Parathyroid adenoma (tissue), 2 donors: ENCODE data around the gene SRGAP3.

Experiments
- H2AFZ ChIP-seq: fragments of 300-600 bp; sonication (generic); one replicate; pipeline ENCODE4 v1.7.0; 2017; ENCODE audit warnings: antibody characterized with exemption, mild to moderate bottlenecking
- H3K27ac ChIP-seq: fragments of 300-600 bp; sonication (generic); one replicate; pipeline ENCODE4 v1.7.0; 2017
- H3K27me3 ChIP-seq: fragments of 300-600 bp; sonication (generic); one replicate; pipeline ENCODE4 v1.7.0; 2017; ENCODE audit warnings: low read length; ENCODE audit not compliant: control insufficient read depth, insufficient read depth
- H3K36me3 ChIP-seq: fragments of 300-600 bp; sonication (generic); one replicate; pipeline ENCODE4 v1.7.0; 2017; ENCODE audit warnings: low read length; ENCODE audit not compliant: control insufficient read depth, insufficient read depth
- H3K4me1 ChIP-seq: fragments of 300-600 bp; sonication (generic); one replicate; pipeline ENCODE4 v1.7.0; 2017; ENCODE audit warnings: control low read depth
- H3K4me2 ChIP-seq: fragments of 300-600 bp; sonication (generic); one replicate; pipeline ENCODE4 v1.7.0; 2017; ENCODE audit warnings: low read length
- H3K4me3 ChIP-seq: fragments of 300-600 bp; sonication (generic); one replicate; pipeline ENCODE4 v1.7.0; 2017; ENCODE audit warnings: low read depth, low read length
- H3K79me2 ChIP-seq: fragments of 300-600 bp; sonication (generic); one replicate; pipeline ENCODE4 v1.7.0; 2017; ENCODE audit warnings: control low read depth
- H3K9ac ChIP-seq: fragments of 300-600 bp; sonication (generic); one replicate; pipeline ENCODE4 v1.7.0; 2017; ENCODE audit warnings: mild to moderate bottlenecking
- H3K9me3 ChIP-seq: fragments of 300-600 bp; sonication (generic); one replicate; pipeline ENCODE4 v1.7.0; 2017; ENCODE audit warnings: low read length; ENCODE audit not compliant: control insufficient read depth
- TF ChIP-seq, protein P1 (sequence below): fragments of 300-600 bp; sonication (generic); IDR thresholded peaks from one replicate; pipeline ENCODE4 v1.7.0; 2017; ENCODE audit warnings: antibody characterized with exemption, mild to moderate bottlenecking
- donor health status: primary hyperparathyroidism.

Gene SRGAP3

GRCh38 chr3:9276761-9277370, 27.4 kb upstream of the SRGAP3 start:
- Histone ChIP-seq H3K4me3 (no peak overlapping the region), H3K79me2 (no peaks in the 10 kb centered on the region), H3K9me3 (no peaks in the 10 kb centered on the region), H3K27ac (no peak overlapping the region), H3K4me1 (no peaks in the 10 kb centered on the region), H3K27me3 (no peaks in the 10 kb centered on the region), H3K9ac (no peak overlapping the region), H3K36me3 (no peaks in the 10 kb centered on the region), H2AFZ (no peak overlapping the region), H3K4me2 (no peak overlapping the region)
- TF ChIP-seq, protein P1, sequence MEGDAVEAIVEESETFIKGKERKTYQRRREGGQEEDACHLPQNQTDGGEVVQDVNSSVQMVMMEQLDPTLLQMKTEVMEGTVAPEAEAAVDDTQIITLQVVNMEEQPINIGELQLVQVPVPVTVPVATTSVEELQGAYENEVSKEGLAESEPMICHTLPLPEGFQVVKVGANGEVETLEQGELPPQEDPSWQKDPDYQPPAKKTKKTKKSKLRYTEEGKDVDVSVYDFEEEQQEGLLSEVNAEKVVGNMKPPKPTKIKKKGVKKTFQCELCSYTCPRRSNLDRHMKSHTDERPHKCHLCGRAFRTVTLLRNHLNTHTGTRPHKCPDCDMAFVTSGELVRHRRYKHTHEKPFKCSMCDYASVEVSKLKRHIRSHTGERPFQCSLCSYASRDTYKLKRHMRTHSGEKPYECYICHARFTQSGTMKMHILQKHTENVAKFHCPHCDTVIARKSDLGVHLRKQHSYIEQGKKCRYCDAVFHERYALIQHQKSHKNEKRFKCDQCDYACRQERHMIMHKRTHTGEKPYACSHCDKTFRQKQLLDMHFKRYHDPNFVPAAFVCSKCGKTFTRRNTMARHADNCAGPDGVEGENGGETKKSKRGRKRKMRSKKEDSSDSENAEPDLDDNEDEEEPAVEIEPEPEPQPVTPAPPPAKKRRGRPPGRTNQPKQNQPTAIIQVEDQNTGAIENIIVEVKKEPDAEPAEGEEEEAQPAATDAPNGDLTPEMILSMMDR, result no peak

DNA sequence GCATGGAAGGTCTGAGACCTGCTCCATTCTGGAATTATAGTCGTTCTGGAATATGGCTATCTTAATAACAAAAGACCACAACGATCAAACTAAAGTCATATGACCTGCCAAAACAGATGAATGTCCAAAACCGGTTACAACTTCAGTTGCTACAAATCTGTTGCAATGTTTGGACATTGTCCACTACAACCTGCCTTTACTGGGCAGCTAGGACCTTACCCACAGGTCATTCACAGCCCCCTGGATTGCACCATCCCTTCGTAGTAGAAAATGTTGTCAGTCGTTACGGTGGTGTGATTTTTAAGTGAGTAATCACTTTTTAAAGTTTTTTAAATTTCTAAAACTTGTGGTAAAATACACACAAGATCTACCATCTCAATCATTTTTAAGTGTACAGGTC, 22.5 kb upstream of the SRGAP3 start:
- H3K36me3 ChIP-seq, result no peaks in the 10 kb centered on the region
- H3K79me2 ChIP-seq, result no peaks in the 10 kb centered on the region
- no peak overlapping the region for H2AFZ ChIP-seq
- H3K9me3 ChIP-seq, result no peaks in the 10 kb centered on the region
- TF ChIP-seq, protein P1, result no peak
- H3K4me3 ChIP-seq, result no peak overlapping the region
- no peaks in the 10 kb centered on the region for H3K4me1 ChIP-seq
- H3K27ac ChIP-seq, result no peak overlapping the region
- no peaks in the 10 kb centered on the region for H3K27me3 ChIP-seq
- no peak overlapping the region for H3K4me2 ChIP-seq
- H3K9ac ChIP-seq, result no peak overlapping the region

GRCh38 chr3:9270704-9271103, 21.3 kb upstream of the SRGAP3 start:
- TF ChIP-seq, protein P1, result no peak
- Histone ChIP-seq H3K4me2 (no peak overlapping the region), H2AFZ (no peak overlapping the region), H3K9ac (no peak overlapping the region), H3K79me2 (no peaks in the 10 kb centered on the region), H3K36me3 (no peaks in the 10 kb centered on the region), H3K9me3 (no peaks in the 10 kb centered on the region), H3K4me3 (no peak overlapping the region), H3K4me1 (no peaks in the 10 kb centered on the region), H3K27me3 (no peaks in the 10 kb centered on the region), H3K27ac (no peak overlapping the region)

- Histone ChIP-seq H3K27me3 (no peaks in the 10 kb centered on the region), H3K9me3 (no peaks in the 10 kb centered on the region), H3K27ac (no peak overlapping the region), H2AFZ (no peak overlapping the region), H3K4me1 (no peaks in the 10 kb centered on the region), H3K4me3 (no peak overlapping the region), H3K36me3 (no peaks in the 10 kb centered on the region), H3K4me2 (no peak overlapping the region), H3K9ac (no peak overlapping the region), H3K79me2 (no peaks in the 10 kb centered on the region)
- TF ChIP-seq, protein P1, result no peak
Measured at GRCh38 chr3:9266716-9267115, 17.3 kb upstream of the SRGAP3 start.

- TF ChIP-seq, protein P1, result no peak
- H3K79me2 ChIP-seq, result no peaks in the 10 kb centered on the region
- H3K36me3 ChIP-seq, result no peaks in the 10 kb centered on the region
- H3K4me3 ChIP-seq, result no peak overlapping the region
- H3K27ac ChIP-seq, result no peak overlapping the region
- no peaks in the 10 kb centered on the region for H3K9me3 ChIP-seq
- no peak overlapping the region for H3K4me2 ChIP-seq
- no peak overlapping the region for H3K9ac ChIP-seq
- H2AFZ ChIP-seq, result no peak overlapping the region
- no peaks in the 10 kb centered on the region for H3K27me3 ChIP-seq
- H3K4me1 ChIP-seq, result no peaks in the 10 kb centered on the region
Measured at GRCh38 chr3:9260305-9260704, 10.9 kb upstream of the SRGAP3 start.
